NCI-H1048 (cell line): ENCODE results near the gene HES1.

Source experiments
- DNase-seq: peaks from one replicate; lab custom pipeline; 2025; lab: John Stamatoyannopoulos, UW

Gene HES1

DNA sequence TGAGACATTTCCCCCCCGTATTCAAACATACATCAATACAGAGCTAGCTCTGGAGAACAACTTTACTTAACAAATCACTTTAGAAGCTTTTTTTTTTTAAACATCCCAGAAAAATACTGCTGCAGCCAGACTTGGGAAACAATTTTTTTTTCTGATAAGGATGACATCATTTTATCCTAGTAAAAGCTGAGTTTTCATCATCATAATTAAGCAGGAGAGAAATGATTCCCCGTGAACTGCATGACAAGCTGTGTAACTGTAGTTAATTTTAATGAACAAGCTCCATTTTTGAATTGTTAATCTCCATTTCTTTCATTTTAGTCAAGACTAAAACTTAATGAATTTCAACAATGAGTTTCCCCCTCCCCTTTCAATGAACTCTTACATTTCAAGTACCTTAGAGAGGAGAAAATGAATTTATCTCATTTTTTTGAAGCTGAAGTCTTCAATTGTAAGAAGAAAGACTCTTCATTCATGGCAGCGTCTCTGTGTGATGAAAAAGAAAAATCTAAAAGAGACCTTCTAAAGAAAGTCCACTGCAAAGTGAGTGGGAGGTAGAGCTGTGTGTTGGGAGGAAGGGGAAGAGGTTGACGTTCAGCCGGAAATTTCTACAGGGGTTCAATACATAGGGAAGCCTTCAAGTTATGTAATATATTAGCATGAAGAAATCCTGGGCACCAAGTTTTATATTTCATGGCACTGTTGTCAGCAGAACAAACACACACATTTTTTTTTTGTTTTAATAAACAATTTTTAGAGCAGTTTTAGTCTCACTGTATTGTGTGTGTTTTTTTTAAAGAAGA is 31.7 kb downstream of the HES1 start:
- no peak for DNase-seq

- no peak for DNase-seq
These were observed 33.0 kb downstream of the HES1 start for GRCh38 chr3:194168994-194169393.

DNA sequence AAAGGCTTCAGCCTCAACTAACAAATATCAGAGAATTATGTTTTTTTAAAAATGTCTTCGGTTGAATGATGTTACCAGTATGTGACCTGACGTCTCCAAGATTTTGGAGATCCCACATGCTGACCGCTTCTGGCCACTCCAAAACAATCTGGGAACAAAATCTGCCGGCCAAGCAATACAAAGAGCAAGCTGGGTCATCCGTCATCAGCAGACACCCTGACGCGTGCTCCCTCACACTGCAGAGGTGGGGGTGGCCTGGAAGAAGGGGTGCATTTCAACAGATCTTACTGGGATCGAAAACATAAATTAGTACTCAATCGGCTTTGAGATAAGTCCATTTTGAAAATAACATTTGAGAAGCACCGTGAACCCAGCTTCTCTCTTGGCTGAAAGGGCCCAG is 33.6 kb downstream of the HES1 start:
- no peak for DNase-seq

- no peak for DNase-seq
These were observed 34.8 kb downstream of the HES1 start for GRCh38 chr3:194170793-194171192.

DNA sequence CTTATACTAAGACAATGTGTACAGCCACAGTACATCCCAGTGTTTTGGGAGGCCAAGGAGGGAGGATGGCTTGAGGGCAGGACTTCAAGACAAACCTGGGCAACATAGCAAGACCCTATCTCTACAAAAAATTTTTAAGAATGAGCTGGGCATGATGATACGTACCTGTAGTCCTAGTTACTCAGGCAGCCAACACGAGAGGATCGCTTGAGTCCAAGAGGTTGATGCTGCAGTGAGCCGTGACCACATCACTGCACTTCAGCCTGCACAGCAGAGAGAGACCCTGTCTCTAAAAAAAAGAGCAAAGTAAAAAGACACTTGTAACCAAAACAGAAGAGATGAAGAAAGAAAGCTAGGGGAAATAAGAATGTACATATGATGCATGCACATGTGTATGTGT is 38.5 kb downstream of the HES1 start:
- DNase-seq: no peak

DNA sequence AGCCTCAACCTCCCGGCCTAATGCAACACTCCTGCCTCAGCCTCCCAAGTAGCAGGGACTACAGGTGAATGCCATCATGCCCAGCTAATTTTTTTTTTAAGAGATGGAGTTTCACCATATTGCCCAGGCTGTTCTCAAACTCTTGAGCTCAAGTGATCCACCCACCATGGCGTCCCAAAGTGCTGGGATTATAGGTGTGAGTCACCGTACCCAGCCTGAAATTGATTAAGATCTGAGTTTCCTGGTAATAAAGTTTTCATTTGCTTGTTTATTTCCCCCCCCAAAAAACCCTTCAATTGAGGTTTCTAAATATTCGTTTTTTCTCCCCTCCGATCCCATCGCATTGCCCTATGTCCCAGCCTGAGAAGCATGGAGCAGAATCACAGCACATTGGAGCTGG is 39.0 kb downstream of the HES1 start:
- no peak for DNase-seq

DNA sequence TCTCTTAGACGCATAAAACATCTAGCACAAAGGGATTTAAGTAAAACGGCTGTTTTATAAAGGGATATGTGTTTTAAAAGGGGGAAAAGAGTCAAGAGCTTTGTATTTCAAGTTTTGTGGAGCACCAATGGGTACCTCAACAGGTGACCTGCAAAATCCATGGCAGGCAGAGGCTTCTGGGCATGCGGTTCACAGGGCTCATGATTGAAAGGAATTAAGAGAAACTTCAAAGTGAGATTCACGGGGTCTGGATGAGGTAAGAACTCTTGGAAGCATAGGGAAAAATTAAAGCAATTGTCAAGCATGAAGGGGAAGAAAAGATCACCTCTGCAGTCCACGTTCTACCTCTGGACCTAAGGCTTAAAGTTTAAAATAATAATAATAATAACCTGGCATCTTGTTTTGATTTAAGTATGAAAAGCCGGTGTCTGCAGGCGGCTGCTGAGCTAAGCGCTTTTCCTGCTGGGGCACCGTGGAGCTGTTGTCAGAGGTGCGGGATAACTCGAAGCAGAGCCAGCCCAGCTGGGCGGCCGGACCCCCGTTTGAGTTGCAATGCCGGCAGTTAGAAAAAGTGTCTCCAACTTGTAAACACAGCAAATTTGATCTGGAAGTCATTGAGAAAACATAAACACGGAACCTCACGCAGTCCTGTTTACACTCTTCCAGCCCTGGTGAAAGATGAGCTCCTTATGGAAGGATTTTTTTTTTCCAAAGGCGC is 40.5 kb downstream of the HES1 start:
- DNase-seq: no peak

- no peak for DNase-seq
These were observed 41.2 kb downstream of the HES1 start for GRCh38 chr3:194177141-194177540.

DNA sequence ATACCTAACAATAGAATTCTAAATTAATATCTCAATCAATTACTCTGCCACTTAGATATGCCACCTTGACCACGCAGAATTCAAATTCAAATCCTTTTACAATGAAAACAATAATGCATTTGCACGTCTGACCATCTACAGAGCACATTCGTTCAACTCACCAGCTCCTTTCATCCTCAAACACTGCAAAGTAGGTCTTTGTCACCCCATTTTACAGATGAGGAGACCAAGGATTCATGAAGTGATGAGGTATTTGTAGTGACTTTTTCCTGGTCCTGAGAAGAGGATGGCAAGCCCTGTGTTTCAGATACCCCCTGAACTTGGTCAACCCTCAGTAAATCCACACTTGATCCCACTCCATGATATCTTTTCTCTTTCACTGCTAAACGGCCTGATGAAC is 42.2 kb downstream of the HES1 start:
- no peak for DNase-seq

DNA sequence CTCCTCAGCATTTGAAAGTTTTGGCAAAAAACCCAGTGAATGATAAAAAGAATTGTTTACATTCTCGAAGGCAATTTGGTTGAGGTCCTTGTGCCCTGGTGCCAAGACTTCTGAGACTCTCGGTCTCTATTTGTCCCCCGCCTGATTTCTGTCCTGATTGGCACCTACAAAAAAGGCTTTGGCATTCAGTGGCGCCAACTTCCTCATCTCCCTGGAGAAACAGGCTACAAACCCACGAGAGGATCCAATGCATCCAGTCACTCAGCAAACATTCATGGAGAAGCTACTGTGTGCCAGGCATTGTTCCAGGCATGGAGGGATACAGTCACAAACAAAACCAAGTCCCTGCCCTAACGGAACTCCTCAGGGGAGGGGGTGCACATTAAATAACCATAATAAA is 42.7 kb downstream of the HES1 start:
- no peak for DNase-seq

DNA sequence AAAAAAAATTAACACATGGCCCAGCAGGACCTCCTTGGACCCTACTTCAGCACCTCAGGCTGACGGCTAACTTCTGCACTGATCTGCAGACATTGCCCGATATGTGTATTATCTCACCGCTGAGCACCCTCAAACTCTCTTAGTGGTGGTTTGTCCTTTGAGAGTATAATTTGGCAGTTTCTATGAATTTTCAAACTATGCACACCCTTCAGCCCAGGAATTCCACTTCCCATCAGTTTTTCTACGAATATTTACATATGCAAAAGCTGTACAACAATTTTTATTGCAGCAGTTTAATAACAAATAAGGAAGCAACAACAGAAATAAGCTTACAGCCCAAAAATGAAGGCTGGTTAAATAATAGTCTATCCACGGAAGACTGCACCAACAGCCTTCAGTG is 44.6 kb downstream of the HES1 start:
- DNase-seq: no peak

DNA sequence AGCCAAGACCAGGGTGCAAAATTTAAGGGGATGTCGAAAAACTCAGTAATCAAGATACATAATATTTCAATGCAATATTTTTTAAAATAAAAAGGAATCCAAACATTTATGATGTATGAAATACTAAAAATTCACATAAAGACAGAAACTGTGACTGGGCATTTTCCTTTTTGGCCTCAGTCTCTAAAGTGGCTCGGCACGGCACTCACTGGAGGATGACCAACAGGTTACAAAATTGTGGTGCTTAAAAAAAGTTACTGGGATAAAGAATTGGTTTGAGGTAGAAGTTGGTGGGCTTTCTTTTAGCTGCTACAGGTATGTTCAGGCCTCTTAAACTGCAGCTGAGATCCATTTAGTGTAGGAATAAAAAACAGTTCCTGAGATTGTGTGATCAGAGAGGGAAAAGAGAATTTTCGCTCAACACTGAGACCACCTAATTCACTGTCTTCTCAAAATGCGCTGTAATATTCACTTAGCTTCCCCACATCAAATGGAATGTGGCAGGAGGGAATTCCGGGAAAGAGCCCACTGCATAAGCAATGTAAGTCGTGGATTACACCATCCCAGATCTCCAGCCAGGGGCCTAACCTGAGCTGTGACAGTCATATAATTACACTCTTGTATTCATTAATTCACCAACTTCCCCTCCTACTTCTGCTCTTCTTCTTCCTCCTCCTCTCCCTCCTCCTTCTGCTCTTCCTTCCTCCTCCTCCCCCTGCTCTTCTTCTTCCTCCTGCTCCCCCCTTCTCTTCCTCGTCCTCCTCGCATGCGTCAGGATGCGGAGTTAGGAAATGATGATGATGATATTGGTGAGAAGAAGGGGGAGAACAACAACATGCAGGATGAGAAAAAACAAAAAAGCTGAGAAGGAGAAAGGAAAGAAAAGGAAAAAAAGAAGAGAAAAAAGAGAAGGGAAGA is 45.9 kb downstream of the HES1 start:
- DNase-seq: no peak

- no peak for DNase-seq
These were observed 47.3 kb downstream of the HES1 start for GRCh38 chr3:194183271-194183670.

- no peak for DNase-seq
These were observed 48.4 kb downstream of the HES1 start for GRCh38 chr3:194184265-194184751.

DNA sequence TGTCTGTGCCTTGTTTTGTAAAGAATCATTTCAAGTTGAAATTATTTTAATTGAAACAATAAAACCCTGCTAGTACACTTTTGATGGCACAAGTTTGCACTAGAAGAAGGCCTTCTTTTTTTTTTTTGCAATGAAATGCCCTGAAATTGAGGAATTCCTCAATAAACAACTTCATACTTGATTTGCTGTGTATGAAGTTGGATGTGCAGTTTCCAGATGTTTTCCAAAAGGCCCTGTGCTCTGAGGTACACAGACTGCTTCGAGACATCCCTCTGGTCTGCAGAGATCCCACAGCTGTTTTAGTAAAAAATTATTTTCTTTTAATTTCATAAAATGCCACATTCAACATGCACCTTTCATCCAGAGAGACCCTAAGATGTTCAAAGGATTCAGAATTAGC is 48.9 kb downstream of the HES1 start:
- DNase-seq: no peak

- no peak for DNase-seq
These were observed 49.3 kb downstream of the HES1 start for GRCh38 chr3:194185221-194185620.

GRCh38 chr3:194187233-194187944 is 51.4 kb downstream of the HES1 start:
- no peak for DNase-seq
